NCI-H510A (cell line): ENCODE data around the gene ZBTB21.
"Not testable (repeated sequence)": the region's sequence is repeated elsewhere in the genome, so short reads cannot be mapped to it uniquely, and the experiment has no call there.

Experiments used
- DNase-seq: peaks from one replicate; lab custom pipeline; 2025; lab: John Stamatoyannopoulos, UW

Gene ZBTB21

DNA sequence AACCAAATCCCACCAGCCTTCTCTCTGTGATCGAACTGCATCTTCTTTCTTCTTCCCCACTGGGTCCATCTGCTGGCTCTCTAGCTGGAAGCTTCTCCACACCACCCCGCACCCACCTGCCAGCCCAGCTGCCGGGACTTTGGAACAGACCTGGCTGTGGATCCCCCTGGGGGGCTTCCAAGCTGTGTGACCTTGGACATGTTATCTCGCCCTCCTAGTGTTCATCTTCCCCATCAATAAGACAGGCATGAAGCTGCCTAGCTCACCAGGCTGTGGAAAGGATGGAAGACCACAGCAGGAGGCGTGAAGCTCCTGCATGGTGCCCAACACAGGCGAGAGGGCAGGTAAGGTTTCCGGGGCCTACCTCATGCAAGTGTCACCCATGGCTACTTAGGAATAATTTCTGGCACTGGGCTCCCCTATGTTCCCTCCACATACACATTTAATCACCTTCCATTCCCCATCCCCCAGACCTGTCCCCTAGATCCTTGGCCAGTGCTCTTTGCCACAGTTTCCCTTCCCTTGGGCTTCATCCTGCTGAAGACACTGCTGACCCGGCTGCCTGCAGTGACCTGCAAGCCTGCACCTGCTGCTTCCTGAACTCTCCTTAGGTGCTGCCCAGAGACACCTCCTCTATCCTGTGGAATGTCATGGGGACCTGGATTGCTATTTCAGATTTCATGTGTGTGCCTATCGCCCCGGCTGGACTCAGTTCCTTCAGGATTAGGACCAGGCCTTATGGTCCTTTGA, 43.1 kb downstream of the ZBTB21 start:
- DNase-seq, result no peak

DNA sequence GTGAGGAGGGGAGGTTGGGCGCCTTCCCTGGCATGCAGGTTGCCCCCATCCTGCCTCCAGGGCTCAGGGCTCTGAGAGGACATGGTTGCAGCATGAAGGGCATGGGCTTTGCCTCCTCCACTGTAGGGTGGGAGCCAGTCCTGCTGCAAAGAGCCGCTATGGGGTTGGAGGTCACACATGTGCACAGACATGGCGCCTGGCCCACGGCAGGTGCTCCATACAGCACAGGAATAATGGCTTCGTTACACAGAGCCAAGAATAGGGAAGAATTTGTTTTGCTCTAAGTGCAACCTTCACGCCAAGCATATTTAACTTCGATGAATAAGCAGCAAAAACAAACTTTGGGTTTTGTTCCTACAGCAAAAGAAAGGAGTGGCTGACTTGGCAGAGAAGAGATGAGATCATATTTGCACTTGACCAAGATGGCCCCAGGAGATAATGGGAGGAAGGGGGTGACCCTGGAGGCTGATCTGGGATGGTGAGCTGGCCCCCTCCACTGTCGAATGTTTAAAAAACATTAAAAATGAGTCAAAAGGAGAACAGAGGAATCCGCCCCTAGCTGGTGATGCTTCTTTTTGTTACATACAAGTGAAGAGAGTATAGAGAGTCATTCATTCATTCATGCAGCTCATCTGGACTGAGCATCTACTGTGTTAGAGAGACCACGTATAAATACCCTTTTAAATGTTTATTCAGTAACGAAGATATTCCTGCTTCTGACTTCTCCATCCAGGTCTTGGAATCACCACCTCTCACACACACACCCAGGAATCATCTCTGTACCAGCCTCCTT, 43.9 kb downstream of the ZBTB21 start:
- DNase-seq, result no peak

DNA sequence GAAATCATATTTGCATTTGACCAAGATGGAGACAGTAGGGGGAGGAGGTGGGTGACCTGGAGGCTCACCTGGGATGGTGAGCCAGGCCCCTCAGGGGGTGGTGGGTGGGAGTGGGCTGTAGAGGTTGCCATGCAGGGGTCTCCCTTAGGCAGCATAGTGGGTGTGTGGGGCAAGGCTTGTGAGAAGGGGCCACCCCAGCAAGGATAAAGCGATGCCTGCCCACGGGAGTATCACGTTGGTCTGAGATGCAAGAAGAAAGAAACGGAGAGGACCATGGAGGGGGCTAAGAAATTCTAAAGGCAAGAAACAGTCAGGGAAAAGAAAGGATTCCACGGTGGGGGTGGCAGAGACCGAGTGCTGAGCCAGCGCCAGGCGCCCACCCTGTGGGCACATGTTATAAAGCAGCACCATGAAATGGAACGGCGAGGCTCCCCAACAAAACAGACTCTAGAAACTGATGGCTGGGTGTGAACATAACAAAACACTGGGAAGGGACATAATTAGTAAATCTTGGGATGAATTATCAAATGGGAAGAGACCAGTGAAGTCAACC, 44.6 kb downstream of the ZBTB21 start:
- no peak for DNase-seq

DNA sequence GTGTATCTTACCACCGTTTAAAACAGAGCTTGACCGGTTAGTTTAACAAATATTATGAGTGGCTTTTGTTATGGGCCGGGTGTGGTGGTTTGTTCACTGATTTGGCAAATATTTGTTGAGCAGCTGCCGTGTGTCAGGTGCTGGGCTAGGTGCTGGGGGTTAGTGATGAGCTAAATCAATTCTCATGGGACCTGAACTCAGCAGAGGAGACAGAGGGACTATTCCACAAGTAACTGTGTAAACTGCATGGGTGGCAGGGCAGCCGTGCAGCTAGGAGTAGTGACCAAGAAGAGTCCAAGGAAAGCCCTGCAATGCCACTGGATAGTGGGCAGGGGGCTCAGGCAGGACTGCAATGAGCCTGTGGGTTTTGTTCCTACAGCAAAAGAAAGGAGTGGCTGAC, 45.1 kb downstream of the ZBTB21 start:
- no peak for DNase-seq

DNA sequence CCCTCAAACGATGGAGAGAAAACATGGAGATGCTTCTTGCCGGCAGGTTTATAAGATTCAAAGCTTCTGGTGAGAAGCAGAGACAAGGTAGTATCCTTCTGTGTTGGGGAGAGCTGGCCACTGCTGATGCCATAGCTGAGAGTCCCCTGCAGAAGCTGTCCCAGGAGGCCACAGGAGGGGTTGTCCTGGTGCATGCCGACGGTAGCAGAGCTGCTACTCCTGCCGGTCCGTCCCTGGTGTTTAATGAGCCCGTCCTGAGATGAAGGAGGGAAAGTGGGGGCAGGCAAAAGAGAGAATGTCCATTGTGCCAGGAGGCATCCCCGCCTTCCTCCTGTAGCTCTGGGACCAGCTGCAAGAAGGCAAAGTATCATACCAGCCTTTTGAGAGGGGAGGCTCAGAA, 46.0 kb downstream of the ZBTB21 start:
- DNase-seq, result no peak

DNA sequence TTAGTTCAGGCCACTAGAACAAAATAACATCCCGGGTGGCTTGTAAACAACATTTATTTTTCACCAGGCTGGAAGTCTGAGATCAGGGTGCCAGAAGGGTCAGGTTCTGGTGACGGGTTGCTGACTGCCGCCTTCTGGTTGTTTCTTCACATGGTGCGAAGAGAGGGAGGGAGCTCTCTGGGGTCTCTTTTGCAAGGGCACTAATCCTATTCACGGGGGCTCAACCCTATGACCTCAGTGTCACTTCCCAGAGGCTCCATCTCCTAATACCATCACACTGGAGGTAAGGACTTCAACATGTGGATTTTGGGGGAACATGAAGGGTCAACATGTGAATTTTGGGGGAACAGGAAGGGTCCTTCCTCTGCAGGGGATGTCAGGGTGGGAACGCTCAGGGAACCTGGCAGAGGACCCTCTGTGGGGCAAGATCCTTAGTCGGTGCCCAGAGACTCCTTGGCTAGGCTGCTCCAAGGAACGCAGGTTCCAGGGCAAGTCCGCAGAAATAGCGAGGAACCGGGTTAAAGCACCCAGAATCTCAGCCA, 47.7 kb downstream of the ZBTB21 start:
- no peak for DNase-seq

DNA sequence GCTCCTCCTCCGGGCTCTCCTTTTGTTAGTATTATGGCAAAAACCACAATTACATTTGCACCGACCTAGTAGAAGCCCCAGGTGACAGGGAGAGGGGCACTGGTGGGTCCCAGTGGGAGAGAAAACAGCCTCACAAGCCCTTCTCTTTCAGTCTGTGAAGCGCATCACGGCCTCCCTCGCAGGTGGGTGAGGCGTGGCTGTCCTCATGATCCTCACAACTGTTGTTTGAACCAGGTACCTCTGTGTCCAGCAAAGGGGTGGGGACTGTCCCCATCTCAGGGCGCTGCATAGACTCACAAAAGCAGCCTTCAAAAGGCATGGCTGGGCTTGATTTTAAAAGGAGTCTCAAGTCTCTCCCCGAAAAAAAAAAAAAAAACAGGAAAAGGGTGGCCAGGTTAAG, 48.4 kb downstream of the ZBTB21 start:
- DNase-seq, result no peak

DNA sequence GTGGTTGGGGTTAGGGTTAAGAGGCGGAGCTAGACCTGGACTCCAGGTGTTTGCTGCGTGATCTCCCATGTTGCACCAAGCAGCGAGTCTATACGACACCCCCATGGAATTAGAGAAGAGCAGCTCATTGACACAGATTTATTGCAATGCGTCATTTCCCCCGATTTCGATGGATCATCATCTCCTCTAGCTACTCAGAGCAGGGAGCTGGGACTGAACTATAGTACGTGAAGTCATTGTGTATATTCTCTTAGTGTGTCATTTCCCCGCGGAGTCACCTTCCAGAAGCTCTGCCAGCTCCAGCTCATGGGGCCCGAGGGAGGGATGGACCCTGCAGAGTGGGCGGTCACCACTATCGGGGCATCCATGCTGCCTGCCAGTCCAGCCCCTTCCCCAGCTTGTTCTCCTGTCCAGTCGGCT, 48.9 kb downstream of the ZBTB21 start:
- no peak for DNase-seq

DNA sequence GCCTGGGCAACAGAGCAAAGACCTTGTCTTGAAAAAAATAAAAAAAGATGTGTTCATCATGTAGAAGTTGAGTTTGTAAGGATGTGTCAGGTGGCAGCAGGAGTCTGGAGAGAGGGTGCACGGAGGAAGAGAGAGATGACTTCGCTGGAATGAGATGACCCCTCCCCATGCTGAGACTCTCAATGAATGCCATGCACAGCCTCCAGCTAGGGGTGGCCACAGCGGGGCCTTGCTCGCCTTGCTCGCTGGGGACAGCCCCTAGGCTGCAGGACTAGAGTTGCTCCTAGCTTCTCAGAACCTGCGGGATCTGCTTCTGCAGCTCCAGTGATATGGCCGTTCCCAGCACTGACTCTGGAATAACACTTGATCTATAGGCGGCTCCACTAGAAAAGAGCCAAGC, 49.8 kb downstream of the ZBTB21 start:
- DNase-seq, result no peak

DNA sequence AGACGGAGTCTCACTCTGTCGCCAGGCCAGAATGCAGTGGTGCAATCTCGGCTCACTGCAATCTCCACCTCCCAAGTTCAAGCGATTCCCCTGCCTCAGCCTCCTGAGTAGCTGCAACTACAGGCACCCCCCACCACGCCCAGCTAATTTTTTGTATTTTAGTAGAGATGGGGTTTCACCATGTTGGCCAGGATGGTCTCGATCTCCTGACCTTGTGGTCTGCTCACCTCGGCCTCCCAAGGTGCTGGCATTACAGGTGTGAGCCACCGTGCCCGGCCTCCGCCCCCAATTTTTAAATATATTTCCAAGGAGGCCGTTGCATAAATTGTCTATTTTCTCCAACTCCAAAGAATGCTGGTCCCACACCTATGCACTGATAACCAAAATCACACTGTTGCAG, 50.5 kb downstream of the ZBTB21 start:
- DNase-seq, result not testable (repeated sequence)

DNA sequence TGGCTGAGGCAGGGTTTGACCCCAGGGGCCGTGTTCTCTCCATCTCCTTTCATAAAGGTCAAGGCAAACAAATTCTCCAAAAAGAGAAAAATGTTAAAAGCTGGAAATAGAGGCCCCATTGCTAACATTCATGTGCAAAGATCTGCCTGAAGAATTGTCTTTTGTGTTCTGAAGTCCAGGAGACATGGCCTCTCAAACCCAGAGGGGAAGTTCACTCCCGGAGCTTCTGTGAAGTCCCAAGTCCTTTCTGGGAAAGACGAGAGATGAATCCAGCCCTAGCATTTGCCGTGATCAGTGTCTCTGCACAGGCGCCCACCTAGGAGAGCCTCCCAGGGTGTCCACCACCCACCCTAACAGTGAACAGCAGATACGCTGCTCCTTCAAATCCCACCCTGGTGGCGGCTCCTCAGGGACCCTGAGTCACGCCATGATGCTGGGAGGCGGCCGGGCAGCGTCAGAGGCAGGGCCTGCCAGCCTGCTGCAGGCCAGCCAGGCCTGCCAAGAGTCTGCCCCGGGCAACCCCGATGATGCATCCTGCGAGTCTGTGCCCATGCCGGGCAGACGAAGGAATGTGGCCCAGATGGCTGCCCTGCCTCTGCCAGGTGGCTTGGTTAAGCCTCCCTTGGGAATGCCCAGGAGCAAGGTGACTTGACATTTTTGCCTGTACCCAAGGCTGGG, 51.1 kb downstream of the ZBTB21 start:
- no peak for DNase-seq

DNA sequence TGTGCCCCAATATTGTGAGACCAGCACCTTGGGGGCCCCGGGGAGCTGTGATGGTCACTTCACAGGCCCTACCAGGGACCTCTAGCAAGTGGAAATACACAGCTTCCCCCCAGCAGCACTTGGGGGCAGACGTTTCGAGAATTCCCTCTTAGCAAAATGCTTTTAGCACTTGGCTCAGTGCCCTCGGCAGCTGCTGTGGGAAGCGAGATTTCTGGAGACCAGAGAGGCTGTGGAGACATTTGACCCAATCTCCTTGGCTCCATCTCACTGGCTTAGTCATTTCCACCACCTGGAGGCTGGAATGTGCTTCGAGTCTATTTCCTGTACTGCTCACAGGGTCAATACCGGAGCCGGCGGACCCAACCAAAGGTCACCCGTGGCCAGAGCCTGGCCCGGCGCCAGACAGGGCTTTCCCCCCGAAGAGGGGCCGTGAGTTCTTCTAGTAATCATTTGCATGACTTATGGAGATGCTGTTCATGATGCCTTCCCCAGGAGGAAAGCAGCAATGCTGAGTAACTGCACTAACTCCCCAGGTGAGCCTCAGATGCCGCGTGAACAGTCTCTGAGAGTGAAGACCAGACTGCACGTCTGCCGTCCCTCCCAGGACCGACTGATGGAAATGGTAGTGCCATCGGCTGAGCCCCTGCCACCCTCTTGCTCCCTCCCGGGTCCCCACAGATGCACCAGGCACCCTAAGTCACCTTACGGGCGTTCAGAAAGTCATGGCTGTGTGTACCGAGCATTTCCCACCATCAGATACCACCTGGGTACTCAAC, 52.0 kb downstream of the ZBTB21 start:
- DNase-seq, result no peak

DNA sequence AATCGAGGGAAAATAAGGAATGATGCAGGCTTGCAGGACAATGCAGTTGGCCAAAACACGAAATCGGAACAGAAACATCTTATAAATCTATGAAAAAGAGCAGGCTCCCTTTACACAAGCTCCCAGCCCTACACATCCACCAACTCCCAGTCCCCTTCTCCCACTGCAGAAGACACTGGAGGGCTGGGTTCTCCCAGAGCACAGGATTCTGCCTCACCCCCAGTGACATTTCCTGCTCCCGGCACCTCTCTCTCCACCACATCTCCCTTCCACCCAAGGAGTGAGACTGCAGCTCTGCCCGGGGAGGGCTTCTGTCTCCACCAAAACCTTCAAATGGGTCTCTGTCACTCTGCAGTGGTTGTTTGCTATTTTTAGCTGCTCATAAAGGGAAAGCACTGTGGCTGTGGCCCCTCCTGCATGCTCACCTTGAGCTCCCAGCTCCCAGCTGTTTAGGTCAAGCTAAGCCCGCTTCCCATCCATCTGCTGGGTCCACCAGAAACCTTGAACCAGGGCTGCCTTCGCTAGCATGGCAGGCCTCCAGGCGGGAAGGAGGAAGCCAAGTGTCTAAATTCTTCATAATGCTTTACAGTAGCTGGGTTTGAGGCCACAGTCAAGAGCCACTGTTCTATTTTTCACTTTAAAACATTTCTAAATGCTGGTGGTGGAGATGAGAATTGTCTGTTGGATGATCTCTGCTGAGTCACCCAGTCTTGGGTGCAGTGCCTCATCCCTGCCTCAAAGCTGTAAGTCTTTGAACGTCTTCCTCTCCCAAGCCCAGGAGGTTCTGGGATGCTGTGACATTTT, 53.0 kb downstream of the ZBTB21 start:
- no peak for DNase-seq

DNA sequence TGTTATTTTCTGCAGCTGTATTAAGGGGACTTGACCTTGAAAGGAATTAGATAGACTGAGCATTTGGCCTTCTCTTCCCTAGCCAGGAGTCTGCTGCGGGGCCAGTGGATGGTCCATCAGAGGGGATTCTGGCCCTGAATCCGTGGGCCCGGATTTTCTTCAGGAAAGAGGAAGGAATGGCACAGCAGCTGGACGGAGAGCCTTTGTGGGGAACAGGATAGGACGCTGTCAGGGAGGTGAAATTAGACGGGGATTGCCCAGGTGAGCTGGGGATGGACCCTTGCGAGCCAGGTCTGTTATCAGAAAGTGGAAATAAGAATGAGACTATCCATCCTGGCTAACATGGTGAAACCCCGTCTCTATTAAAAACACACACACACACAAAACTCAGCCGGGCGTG, 54.6 kb downstream of the ZBTB21 start:
- no peak for DNase-seq

DNA sequence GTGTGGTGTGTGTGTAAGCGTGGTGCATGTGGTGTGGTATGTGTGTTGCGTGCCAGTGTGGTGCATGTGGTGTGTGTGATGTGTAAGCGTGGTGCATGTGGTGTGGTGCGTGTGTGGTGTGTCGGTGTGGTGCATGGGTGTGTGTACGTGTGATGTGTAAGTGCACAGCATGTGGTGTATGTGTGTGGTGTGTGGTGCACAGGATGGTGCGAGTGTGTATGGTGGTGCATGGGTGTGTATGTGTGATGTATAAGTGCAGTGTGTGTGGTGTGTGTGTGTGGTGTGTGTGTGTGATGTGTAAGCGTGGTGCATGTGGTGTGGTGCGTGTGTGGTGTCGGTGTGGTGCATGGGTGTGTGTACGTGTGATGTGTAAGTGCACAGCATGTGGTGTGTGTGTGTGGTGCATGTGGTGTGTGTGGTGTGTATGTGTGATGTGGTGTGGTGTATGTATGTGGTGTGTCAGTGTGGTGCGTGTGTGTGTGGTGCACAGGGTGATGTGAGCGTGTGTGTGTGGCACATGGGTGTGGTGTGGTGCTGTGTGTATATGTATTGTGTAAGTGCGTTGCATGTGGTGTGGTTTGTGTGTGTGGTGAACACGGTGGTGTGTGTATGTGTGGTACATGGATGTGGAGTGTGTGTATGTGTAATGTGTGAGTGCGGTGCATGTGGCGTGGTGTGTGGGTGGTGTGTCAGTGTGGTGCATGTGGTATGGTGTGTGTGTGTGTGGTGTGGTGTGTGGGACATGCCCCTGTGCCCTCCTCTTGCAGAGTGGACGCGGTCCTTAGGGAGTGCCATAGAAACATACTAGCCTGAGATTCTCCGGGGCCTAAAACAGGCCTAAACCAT, 55.3 kb downstream of the ZBTB21 start:
- DNase-seq, result no peak

DNA sequence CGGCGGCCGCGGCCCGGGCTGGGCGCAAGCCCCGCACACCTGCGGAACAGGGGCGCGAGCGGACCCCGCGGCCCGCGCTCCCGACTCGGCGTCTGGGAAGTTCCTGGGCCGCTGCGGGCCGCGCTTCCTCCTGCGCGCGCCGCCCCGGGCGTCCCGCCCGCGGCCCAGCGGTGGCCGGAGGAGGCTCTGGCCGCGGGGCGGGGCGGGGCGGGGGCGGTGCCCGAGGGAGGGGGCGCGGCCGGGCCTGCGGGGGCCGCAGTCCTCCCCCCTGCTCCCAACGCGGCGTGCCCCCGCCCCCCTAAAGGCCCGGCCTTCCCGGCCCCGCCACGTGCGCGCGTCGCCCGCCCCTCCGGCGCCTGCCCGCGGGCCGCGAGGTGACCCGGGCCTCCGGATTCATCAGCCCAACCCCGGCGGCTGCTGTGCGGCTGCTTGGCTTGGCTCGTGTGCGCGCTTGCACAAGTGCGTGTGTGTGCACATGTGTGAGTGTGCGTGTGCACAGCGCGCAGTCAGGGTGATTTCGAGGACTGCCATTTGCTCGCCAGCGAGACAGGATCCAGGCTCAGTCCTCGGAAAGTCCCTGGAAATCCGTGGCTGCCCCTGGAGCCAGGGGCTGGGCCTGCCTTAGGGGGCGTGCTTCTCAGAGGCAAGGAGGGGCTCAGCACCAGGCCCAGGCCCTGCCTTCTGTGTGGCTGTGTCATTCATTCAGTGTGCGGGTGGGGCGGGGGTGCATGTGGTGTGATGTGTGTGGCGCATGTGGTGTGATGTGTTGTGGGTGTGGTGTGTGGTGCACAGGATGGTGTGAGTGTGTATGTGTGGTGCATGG, 56.1 kb downstream of the ZBTB21 start, which contains the start of gene C2CD2:
TSS of gene C2CD2 (minus strand) at position 188 of the 823 bp plus-strand sequence. CDS start 370 bp downstream, outside the sequence.
- DNase-seq, result peak; percentile 61

DNA sequence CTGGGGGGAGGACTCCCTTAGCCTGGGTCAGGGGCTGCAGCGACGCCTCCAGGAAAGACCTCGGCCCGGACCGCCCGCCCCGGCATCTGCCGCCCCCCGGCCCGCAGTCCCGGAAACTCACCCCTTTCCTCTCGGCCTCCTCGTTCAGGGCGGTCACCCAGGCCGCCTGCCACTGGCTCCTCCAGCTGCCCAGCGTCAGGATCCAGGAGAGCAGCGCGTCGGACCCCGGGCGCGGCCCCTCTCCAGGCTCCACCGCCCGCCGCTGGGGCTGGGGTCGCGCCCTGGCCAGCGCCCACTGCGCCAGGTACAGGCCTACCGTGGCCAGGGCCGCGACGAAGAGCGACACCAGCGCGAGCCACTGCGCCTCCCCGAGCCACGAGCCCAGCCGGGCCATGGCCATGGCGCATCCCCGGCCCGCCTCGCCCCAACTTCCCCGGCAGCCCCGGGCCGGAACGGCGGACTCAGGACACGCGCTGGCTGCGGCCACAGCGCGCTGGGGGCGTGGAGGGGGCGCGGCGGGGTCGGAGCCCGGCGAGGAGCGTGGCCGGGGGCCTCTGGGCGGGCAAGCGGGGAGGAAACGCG, 56.8 kb downstream of the ZBTB21 start:
- no peak for DNase-seq

DNA sequence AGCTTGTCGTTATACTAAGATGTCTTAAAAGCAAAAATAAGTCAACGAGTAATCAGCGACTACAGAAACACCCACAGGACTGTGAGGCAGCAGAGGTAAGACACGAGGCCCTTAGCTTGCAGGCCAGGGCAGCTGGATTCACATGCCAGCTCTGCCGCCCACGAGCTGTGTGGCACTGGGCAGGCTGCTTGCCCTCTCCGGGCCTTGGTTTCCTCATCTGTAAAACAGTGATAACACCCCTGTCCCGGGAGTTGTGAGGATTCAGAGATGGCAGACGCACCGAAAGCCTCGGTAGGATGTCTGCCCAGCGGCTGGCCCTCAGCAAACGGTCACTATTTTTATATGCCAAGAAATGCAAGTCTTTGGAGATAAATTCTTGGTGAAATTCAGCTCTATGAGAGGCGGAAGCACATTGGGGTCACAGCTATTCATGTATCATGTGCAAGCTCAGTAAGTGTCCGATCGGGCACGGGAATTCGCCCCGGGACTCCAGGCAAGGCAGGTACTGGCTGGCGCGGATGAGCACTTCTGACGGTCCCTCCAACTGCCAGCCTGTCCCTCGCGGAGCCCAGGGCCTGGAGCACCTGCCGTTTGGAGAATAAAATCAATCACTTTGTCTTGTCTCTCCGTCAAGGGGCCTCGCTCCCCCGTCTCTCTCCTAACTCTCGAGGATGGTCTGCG, 57.5 kb downstream of the ZBTB21 start:
- DNase-seq, result peak; percentile 33
